Body of pancreas (tissue), 4 donors: ENCODE results near the gene CNTNAP5.

Experiments used
- CTCF ChIP-seq, 7 experiments: fragments of 450-650 bp in 4 of 7; fragments of 200-600 bp in 3 of 7; sonication (generic) in 3 of 7; IDR thresholded peaks; one replicate each; pipeline ENCODE4 v1.5.1; 2016 to 2019; ENCODE audit warnings: antibody characterized with exemption in 7 of 7
- POLR2A ChIP-seq, 3 donors: fragments of 450-650 bp; IDR thresholded peaks; one replicate each; pipeline ENCODE4 v1.6.1; 2016; ENCODE audit warnings: antibody characterized with exemption in 3 of 3, mild to moderate bottlenecking in 2 of 3

DNA sequence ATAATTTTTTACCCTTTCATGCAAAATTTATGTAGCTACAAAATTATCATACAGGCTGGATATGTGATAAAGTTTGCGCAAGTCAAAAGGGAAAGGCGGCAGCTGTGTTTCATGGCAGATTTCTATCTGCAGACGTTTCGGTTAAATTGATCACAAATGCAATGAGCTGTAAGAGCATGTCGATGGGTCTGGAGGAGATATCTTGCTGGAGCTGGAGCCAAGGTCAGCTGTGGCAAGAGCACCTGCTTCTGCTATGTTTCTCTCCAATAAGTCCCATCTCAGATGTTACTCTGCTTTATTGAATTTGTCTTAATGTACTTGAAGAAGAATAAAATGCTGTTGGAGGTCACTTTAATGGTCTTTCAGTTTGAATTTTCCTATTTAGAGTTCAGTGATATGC, 749.7 kb downstream of the CNTNAP5 start:
- TF ChIP-seq CTCF (IDR thresholded peaks at IDR 0.05) (no peak), POLR2A (IDR thresholded peaks at IDR 0.05) (no peak)
